ENCODE results near the gene ABCC8.

The ABCC8 gene

DNA sequence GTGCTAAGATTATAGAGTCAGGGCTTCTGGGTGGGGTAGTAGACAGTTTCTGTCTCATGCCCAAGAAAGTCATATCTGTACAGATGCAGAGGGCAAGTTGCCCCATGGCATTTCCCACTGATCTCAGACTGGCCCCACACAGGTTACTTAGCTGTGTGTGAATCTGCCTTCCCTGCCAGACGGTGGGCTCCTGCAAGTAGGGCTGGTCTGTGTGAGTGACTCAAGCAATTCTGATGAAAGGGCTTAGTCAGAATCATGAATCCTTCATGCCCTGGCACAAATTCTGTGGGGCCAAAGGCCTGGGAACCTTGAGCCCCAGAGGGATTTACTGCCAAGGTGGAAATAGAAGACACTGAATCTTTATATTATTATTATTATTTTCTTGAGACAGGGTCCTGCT is 37.2 kb upstream of the ABCC8 start:
- DNase-seq (ENCODE audit: low read depth): no peak
- no peak for TF ChIP-seq CTCF (IDR thresholded peaks at IDR 0.05; ENCODE audit: control insufficient read depth, insufficient read depth, low read depth, low read length, missing control alignments)
- no peak overlapping the region for H3K4me3 ChIP-seq (ENCODE audit: control insufficient read depth, low read depth, low read length)

DNA sequence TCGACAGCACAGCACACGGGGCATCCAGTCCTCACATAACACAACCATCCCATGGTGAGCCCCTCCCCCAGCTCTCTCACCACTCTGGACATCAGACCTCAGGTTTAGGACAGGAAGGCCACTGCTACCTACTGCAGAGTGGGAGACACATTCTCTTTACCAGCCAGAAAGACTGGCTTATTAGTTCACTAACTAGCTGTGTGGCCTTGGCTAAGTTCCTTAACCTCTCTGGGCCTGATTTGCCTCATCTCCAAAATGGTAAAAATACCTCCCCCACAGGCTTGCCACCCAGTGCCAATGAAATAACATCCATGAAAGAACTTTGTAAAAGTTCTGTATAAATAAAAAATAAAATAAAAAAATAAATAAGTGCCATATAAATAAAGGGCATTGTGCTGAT is 35.5 kb upstream of the ABCC8 start:
- no peak for TF ChIP-seq CTCF (IDR thresholded peaks at IDR 0.05; ENCODE audit: control insufficient read depth, insufficient read depth, low read depth, low read length, missing control alignments)
- DNase-seq (ENCODE audit: low read depth): no peak
- H3K4me3 ChIP-seq (ENCODE audit: control insufficient read depth, low read depth, low read length): no peak overlapping the region

GRCh38 chr11:17511571-17511970 is 34.9 kb upstream of the ABCC8 start:
- TF ChIP-seq CTCF (IDR thresholded peaks at IDR 0.05; ENCODE audit: control insufficient read depth, insufficient read depth, low read depth, low read length, missing control alignments): no peak
- no peak overlapping the region for H3K4me3 ChIP-seq (ENCODE audit: control insufficient read depth, low read depth, low read length)
- no peak for DNase-seq (ENCODE audit: low read depth)

GRCh38 chr11:17510507-17511206 is 34.0 kb upstream of the ABCC8 start:
- DNase-seq (ENCODE audit: low read depth): no peak
- H3K4me3 ChIP-seq (ENCODE audit: control insufficient read depth, low read depth, low read length): no peak overlapping the region
- no peak for TF ChIP-seq CTCF (IDR thresholded peaks at IDR 0.05; ENCODE audit: control insufficient read depth, insufficient read depth, low read depth, low read length, missing control alignments)

DNA sequence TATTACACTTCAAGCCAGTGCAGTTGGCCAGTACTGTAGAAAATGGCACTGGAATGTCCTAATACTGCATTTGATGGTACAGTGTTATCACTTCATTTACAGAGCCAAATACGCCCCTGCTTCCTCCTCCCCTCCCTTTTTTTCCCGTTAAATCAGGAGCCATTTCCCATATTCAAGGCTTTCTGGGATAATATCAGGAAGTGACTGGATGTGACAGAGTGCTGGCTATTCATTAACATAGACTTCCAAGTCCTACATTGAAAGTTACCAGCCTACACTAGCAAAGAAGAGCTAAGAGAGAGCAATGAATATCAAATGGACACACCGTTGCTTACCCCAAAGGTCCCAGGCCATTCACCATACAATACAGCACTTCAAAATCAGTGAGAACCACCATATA is 32.1 kb upstream of the ABCC8 start:
- TF ChIP-seq CTCF (IDR thresholded peaks at IDR 0.05; ENCODE audit: control insufficient read depth, insufficient read depth, low read depth, low read length, missing control alignments): no peak
- DNase-seq (ENCODE audit: low read depth): no peak
- no peak overlapping the region for H3K4me3 ChIP-seq (ENCODE audit: control insufficient read depth, low read depth, low read length)

DNA sequence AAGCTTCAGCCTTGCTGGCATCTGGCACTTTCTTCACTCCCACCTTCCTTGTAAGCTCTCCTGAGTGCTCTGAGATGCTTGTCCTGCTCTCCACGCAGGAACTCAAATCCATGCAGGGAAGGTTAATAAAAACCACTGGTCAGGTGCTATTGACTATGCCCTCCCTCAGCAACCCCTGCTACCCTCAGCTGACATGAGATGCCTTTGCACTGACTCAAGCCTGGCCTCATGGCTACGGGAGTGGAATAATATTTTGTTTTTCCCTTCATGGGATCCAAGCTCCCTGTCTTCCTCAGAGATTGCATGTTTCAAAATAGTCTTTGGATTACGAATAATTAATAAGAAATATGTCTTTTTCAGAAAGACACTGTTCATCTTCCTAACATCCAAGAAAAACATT is 31.7 kb upstream of the ABCC8 start:
- TF ChIP-seq CTCF (IDR thresholded peaks at IDR 0.05; ENCODE audit: control insufficient read depth, insufficient read depth, low read depth, low read length, missing control alignments): no peak
- no peak overlapping the region for H3K4me3 ChIP-seq (ENCODE audit: control insufficient read depth, low read depth, low read length)
- no peak for DNase-seq (ENCODE audit: low read depth)

All from AG09309 (cell line).